ENCODE data around the gene S100A10. TPM values are rescaled to one million over a fixed set of nuclear protein-coding genes. Genes with fewer than 3 reads are reported as not detected.

S100A10 gene
- total RNA-seq, 1 experiment from 2014 or later, result 160 TPM

DNA sequence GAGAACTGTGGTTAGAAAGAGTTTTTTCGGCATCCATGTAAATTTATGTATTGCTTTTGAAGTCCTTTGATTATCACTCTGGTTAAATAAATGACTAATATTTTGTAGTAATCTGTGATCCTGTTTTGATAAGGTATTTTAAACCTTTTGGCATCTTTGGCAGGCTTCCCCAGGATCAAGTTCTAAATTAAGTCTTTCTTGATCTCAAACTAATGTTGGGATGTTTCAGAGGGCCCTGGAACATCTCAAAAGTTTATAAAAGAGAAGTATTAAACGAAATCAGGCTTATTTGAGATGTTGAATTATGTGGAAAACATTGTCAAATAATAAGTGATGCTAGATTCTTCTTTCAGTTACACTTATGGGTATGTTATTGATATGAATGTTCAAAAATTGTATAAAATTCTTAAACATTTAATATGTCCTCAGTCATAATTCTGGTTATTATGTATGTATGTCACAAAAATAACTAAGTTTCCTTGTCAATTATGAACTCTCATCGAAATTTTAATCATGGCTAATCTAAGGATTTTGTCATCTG, 36.6 kb downstream of the S100A10 start:
- Histone ChIP-seq H3K4me1 (ENCODE audit: insufficient read depth, low read length) (no peaks in the 10 kb centered on the region), H3K79me2 (ENCODE audit: insufficient read depth, low read length) (no peaks in the 10 kb centered on the region), H3K9me3 (ENCODE audit: control insufficient read depth, low read depth, low read length) (no peaks in the 10 kb centered on the region), H2AK5ac (ENCODE audit: insufficient read length, low read length) (no peak overlapping the region), H4K20me1 (ENCODE audit: control insufficient read depth, insufficient read depth, insufficient read length) (no peaks in the 10 kb centered on the region), H3K79me1 (ENCODE audit: insufficient read depth, low read depth, low read length, poor library complexity, severe bottlenecking) (no peaks in the 10 kb centered on the region), H4K91ac (ENCODE audit: insufficient read length, low read depth, low read length) (no peak overlapping the region), H2BK5ac (ENCODE audit: insufficient read length, low read length) (no peak overlapping the region), H3K56ac (ENCODE audit: insufficient read length, low read depth, low read length) (no peak overlapping the region), H3K4me2 (ENCODE audit: insufficient read depth, insufficient read length, low read length) (no peak overlapping the region), H3K23ac (ENCODE audit: insufficient read length, low read depth, low read length) (no peak overlapping the region), H2BK120ac (ENCODE audit: low read depth, low read length, poor library complexity, severe bottlenecking) (no peak overlapping the region), H2BK12ac (ENCODE audit: insufficient read length, low read depth, low read length) (no peak overlapping the region), H3K14ac (ENCODE audit: insufficient read depth, low read length) (no peak overlapping the region), H2BK20ac (ENCODE audit: low read depth, low read length, poor library complexity, severe bottlenecking) (no peak overlapping the region), H3K27me3 (ENCODE audit: insufficient read depth, low read length) (no peaks in the 10 kb centered on the region; the same call in 1 of the 2 replicates), H2AFZ (ENCODE audit: low read length) (no peak overlapping the region), H3K27ac (ENCODE audit: insufficient read length, low read depth, low read length) (no peak overlapping the region), H4K8ac (replicated peaks; ENCODE audit: insufficient read length, low read depth, low read length) (no peak overlapping the region), H3K23me2 (ENCODE audit: insufficient read length, low read depth, low read length, poor library complexity, severe bottlenecking) (no peaks in the 10 kb centered on the region), H3K18ac (ENCODE audit: insufficient read length, low read depth, low read length) (no peak overlapping the region), H4K5ac (ENCODE audit: insufficient read length, low read depth, low read length) (no peak overlapping the region), H2BK15ac (ENCODE audit: low read depth, low read length) (no peak overlapping the region), H3K9ac (ENCODE audit: extremely low read depth, insufficient read length, low read length) (no peak overlapping the region), H3T11ph (ENCODE audit: low read length) (no peak overlapping the region), H3K4ac (ENCODE audit: low read depth, low read length) (no peak overlapping the region)
- no peak for DNase-seq
- H3K36me3 Mint-ChIP-seq (ENCODE audit: insufficient read depth in 1 of 3, low read depth in 3 of 3), result no peaks in the 10 kb centered on the region
- peaks cover under 1% of the 10 kb centered on the region; the same call in 1 of the 2 replicates for H3K27me3 Mint-ChIP-seq (ENCODE audit: low read depth)
- H3K9me3 Mint-ChIP-seq, result no peaks in the 10 kb centered on the region
- no CpG with 5 or more reads among the region's 3 CpGs for WGBS (ENCODE audit: extremely low coverage, insufficient read length, low lambda C conversion rate)
- no peak overlapping the region for H3K27ac Mint-ChIP-seq
- no peaks in the 10 kb centered on the region for H3K4me1 Mint-ChIP-seq
- H3K4me3 Mint-ChIP-seq, result no peak overlapping the region
- TF ChIP-seq CTCF (conservative IDR thresholded peaks at IDR 0.05), result no peak

All from H9 (cell line).